ENCODE results near the gene CACNA2D4.

- TF ChIP-seq CTCF (IDR thresholded peaks at IDR 0.05): no peak
- TF ChIP-seq EP300 (IDR thresholded peaks at IDR 0.05): no peak
Measured at GRCh38 chr12:1880876-1881275, 37.6 kb downstream of the CACNA2D4 start.
